PFSK-1 (cell line): ENCODE data around the gene CAPNS1.

Experiments
- POLR2AphosphoS5 ChIP-seq: IDR thresholded peaks from 2 replicates; pipeline ENCODE4 v1.6.1; 2012; ENCODE audit warnings: low read depth, mild to moderate bottlenecking, control low read depth, low read length, moderate library complexity
- SIN3A ChIP-seq: IDR thresholded peaks from 2 replicates; pipeline ENCODE4 v1.6.1; 2012; ENCODE audit warnings: mild to moderate bottlenecking, low read length, moderate library complexity, borderline replicate concordance; ENCODE audit not compliant: insufficient read depth
- TAF1 ChIP-seq: IDR thresholded peaks from 2 replicates; pipeline ENCODE4 v1.6.1; 2012; ENCODE audit warnings: low read length, control low read depth, borderline replicate concordance; ENCODE audit not compliant: insufficient read depth
- TF ChIP-seq, protein P1 (sequence below), 2 experiments: IDR thresholded peaks; 2 replicates each; pipeline versions ENCODE4 v1.6.1 to v1.8.0; 2011 to 2012; ENCODE audit warnings: low read depth in 2 of 2, low read length in 2 of 2, control low read depth in 1 of 2, inconsistent platforms in 1 of 2, mild to moderate bottlenecking in 1 of 2, moderate library complexity in 1 of 2; ENCODE audit not compliant: insufficient read depth in 1 of 2

- no peak for TF ChIP-seq POLR2AphosphoS5
- no peak for TF ChIP-seq SIN3A
- TF ChIP-seq, protein P1, sequence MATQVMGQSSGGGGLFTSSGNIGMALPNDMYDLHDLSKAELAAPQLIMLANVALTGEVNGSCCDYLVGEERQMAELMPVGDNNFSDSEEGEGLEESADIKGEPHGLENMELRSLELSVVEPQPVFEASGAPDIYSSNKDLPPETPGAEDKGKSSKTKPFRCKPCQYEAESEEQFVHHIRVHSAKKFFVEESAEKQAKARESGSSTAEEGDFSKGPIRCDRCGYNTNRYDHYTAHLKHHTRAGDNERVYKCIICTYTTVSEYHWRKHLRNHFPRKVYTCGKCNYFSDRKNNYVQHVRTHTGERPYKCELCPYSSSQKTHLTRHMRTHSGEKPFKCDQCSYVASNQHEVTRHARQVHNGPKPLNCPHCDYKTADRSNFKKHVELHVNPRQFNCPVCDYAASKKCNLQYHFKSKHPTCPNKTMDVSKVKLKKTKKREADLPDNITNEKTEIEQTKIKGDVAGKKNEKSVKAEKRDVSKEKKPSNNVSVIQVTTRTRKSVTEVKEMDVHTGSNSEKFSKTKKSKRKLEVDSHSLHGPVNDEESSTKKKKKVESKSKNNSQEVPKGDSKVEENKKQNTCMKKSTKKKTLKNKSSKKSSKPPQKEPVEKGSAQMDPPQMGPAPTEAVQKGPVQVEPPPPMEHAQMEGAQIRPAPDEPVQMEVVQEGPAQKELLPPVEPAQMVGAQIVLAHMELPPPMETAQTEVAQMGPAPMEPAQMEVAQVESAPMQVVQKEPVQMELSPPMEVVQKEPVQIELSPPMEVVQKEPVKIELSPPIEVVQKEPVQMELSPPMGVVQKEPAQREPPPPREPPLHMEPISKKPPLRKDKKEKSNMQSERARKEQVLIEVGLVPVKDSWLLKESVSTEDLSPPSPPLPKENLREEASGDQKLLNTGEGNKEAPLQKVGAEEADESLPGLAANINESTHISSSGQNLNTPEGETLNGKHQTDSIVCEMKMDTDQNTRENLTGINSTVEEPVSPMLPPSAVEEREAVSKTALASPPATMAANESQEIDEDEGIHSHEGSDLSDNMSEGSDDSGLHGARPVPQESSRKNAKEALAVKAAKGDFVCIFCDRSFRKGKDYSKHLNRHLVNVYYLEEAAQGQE (IDR thresholded peaks at IDR 0.05; ENCODE audit: insufficient read depth in 1 of 2, low read depth in 2 of 2, low read length in 2 of 2): no peak
- no peak for TF ChIP-seq TAF1
Measured at GRCh38 chr19:36100476-36100875, 39.4 kb upstream of the CAPNS1 start.
